GM20000 (cell line): ENCODE results near the gene PDE1C.

Experiments
- DNase-seq: peaks from one replicate; pipeline ENCODE4 v3.0.0; 2012; ENCODE audit warnings: low spot score
- CTCF ChIP-seq: IDR thresholded peaks from 2 replicates; pipeline ENCODE4 v1.5.1; 2012; ENCODE audit warnings: mild to moderate bottlenecking, control low read depth; ENCODE audit errors: extremely low read depth, missing control alignments

The PDE1C gene

GRCh38 chr7:32034052-32034451 lies 36.2 kb downstream of the PDE1C start:
- no peak for DNase-seq
- TF ChIP-seq CTCF: no peak

- no peak for TF ChIP-seq CTCF
- no peak for DNase-seq
Observed at GRCh38 chr7:32033006-32033405, 37.2 kb downstream of the PDE1C start.

- DNase-seq: no peak
- no peak for TF ChIP-seq CTCF
Observed at GRCh38 chr7:32032211-32032610, 38.0 kb downstream of the PDE1C start.

- TF ChIP-seq CTCF: no peak
- no peak for DNase-seq
Observed at GRCh38 chr7:32030904-32031692, 39.1 kb downstream of the PDE1C start.

- TF ChIP-seq CTCF: no peak
- DNase-seq: no peak
Observed at GRCh38 chr7:32026083-32026425, 44.2 kb downstream of the PDE1C start.

- TF ChIP-seq CTCF: no peak
- no peak for DNase-seq
Observed at GRCh38 chr7:32025381-32026082, 44.7 kb downstream of the PDE1C start.

- no peak for TF ChIP-seq CTCF
Observed at GRCh38 chr7:32023376-32023775, 46.8 kb downstream of the PDE1C start.

More at GRCh38 chr7:32023376-32023775, 46.8 kb downstream of the PDE1C start:
- DNase-seq: no peak
